ENCODE results near the gene TJP1.

TJP1 gene

GRCh38 chr15:29822100-29822683, at the start of gene TJP1:
Gene TJP1, minus strand, starts transcription at chr15:29822468. Its CDS starts 440 bp downstream, at chr15:29822028.
- DNase-seq, result no peak

GRCh38 chr15:29871401-29871800, 49.1 kb upstream of the TJP1 start:
- DNase-seq, result no peak

GRCh38 chr15:29870495-29871151, 48.4 kb upstream of the TJP1 start:
- DNase-seq, result no peak

GRCh38 chr15:29867241-29868000, 45.2 kb upstream of the TJP1 start:
- DNase-seq, result no peak

- no peak for DNase-seq
Measured at GRCh38 chr15:29866337-29866736, 44.1 kb upstream of the TJP1 start.

GRCh38 chr15:29864501-29864900, 42.2 kb upstream of the TJP1 start:
- no peak for DNase-seq

- no peak for DNase-seq
Measured at GRCh38 chr15:29863438-29863837, 41.2 kb upstream of the TJP1 start.

- DNase-seq, result no peak
Measured at GRCh38 chr15:29862271-29862670, 40.0 kb upstream of the TJP1 start.

- DNase-seq, result no peak
Measured at GRCh38 chr15:29860872-29861271, 38.6 kb upstream of the TJP1 start.

GRCh38 chr15:29859973-29860715, 37.9 kb upstream of the TJP1 start:
- no peak for DNase-seq

- no peak for DNase-seq
Measured at GRCh38 chr15:29859293-29859692, 37.0 kb upstream of the TJP1 start.

- DNase-seq, result no peak
Measured at GRCh38 chr15:29857221-29857789, 35.0 kb upstream of the TJP1 start.

- no peak for DNase-seq
Measured at GRCh38 chr15:29854413-29854812, 32.1 kb upstream of the TJP1 start.

- DNase-seq, result no peak
Measured at GRCh38 chr15:29853211-29853987, 31.1 kb upstream of the TJP1 start.

- DNase-seq, result no peak
Measured at GRCh38 chr15:29852201-29852600, 29.9 kb upstream of the TJP1 start.

- DNase-seq, result no peak
Measured at GRCh38 chr15:29849716-29850115, 27.4 kb upstream of the TJP1 start.

GRCh38 chr15:29849218-29849617, 26.9 kb upstream of the TJP1 start:
- DNase-seq, result no peak

GRCh38 chr15:29844290-29844903, 22.1 kb upstream of the TJP1 start:
- no peak for DNase-seq

- no peak for DNase-seq
Measured at GRCh38 chr15:29842290-29842689, 20.0 kb upstream of the TJP1 start.

GRCh38 chr15:29840926-29841325, 18.7 kb upstream of the TJP1 start:
- no peak for DNase-seq

- DNase-seq, result no peak
Measured at GRCh38 chr15:29840054-29840453, 17.8 kb upstream of the TJP1 start.

Measured in OCI-M1 (cell line).